Mesenchymal stem cell (in vitro differentiated cells and primary cell): Measurements from ENCODE around the gene JMJD6.

ENCODE experiments used
- DNase-seq: peaks from one replicate; pipeline ENCODE4 v3.0.0-alpha.2; 2013
- H2AFZ ChIP-seq: one replicate; pipeline ENCODE4 v1.6.1; 2013; ENCODE audit warnings: low read depth, mild to moderate bottlenecking, control low read depth, inconsistent platforms, low read length, moderate library complexity
- H2AK5ac ChIP-seq: 2 replicates; pipeline ENCODE4 v1.6.1; 2013; ENCODE audit warnings: low read length, moderate library complexity, mild to moderate bottlenecking, inconsistent platforms; ENCODE audit not compliant: severe bottlenecking
- H2BK120ac ChIP-seq: one replicate; pipeline ENCODE4 v1.6.1; 2013; ENCODE audit warnings: low read depth, mild to moderate bottlenecking, inconsistent platforms, low read length, moderate library complexity
- H2BK12ac ChIP-seq, 2 experiments: one replicate each; pipeline ENCODE4 v1.6.1; 2013; ENCODE audit warnings: inconsistent platforms in 2 of 2, low read length in 2 of 2, mild to moderate bottlenecking in 2 of 2, moderate library complexity in 2 of 2, control low read depth in 1 of 2
- H2BK15ac ChIP-seq: one replicate; pipeline ENCODE4 v1.6.1; 2013; ENCODE audit warnings: mild to moderate bottlenecking, low read depth, inconsistent platforms; ENCODE audit not compliant: poor library complexity, severe bottlenecking
- H2BK5ac ChIP-seq: 2 replicates; pipeline ENCODE4 v1.6.1; 2013; ENCODE audit warnings: low read depth, mild to moderate bottlenecking, low read length, control low read depth, inconsistent platforms; ENCODE audit not compliant: poor library complexity, severe bottlenecking
- H3K14ac ChIP-seq, 2 experiments: one replicate each; pipeline ENCODE4 v1.6.1; 2013; ENCODE audit warnings: inconsistent platforms in 2 of 2, low read length in 2 of 2, control low read depth in 1 of 2, mild to moderate bottlenecking in 1 of 2, moderate library complexity in 1 of 2
- H3K18ac ChIP-seq, 2 experiments: one replicate each; pipeline ENCODE4 v1.6.1; 2013; ENCODE audit warnings: inconsistent platforms in 2 of 2, low read length in 2 of 2, control low read depth in 1 of 2, low read depth in 1 of 2, mild to moderate bottlenecking in 1 of 2
- H3K23ac ChIP-seq, 2 experiments: one replicate each; pipeline ENCODE4 v1.6.1; 2013; ENCODE audit warnings: inconsistent platforms in 2 of 2, low read length in 2 of 2, mild to moderate bottlenecking in 2 of 2, moderate library complexity in 2 of 2, control low read depth in 1 of 2
- H3K27ac ChIP-seq: 2 replicates; pipeline ENCODE4 v1.5.1; 2013; ENCODE audit warnings: mild to moderate bottlenecking, moderate library complexity, low read length, control low read depth, inconsistent platforms; ENCODE audit not compliant: poor library complexity, severe bottlenecking
- H3K27me3 ChIP-seq, 2 experiments: 2 replicates each; pipeline versions ENCODE4 v1.6.1 to v1.7.0; 2013; ENCODE audit warnings: low read length in 2 of 2, mild to moderate bottlenecking in 2 of 2, moderate library complexity in 2 of 2, control low read depth in 1 of 2, inconsistent platforms in 1 of 2; ENCODE audit not compliant: control insufficient read depth in 1 of 2, insufficient read depth in 1 of 2
- H3K36me3 ChIP-seq, 2 experiments: 2 replicates each; pipeline versions ENCODE4 v1.6.1 to v1.7.0; 2013; ENCODE audit warnings: low read length in 2 of 2, control low read depth in 1 of 2, inconsistent platforms in 1 of 2, low read depth in 1 of 2, mild to moderate bottlenecking in 1 of 2; ENCODE audit not compliant: insufficient read depth in 2 of 2, control insufficient read depth in 1 of 2
- H3K4ac ChIP-seq, 2 experiments: one replicate each; pipeline ENCODE4 v1.6.1; 2013; ENCODE audit warnings: inconsistent platforms in 2 of 2, low read length in 2 of 2, mild to moderate bottlenecking in 2 of 2, moderate library complexity in 2 of 2, control low read depth in 1 of 2, low read depth in 1 of 2
- H3K4me1 ChIP-seq: 2 replicates; pipeline ENCODE4 v1.6.1; 2013; ENCODE audit warnings: low read depth, low read length, control low read depth; ENCODE audit not compliant: control insufficient read depth, insufficient read depth
- H3K4me2 ChIP-seq: 2 replicates; pipeline ENCODE4 v1.6.1; 2013; ENCODE audit warnings: low read length, mild to moderate bottlenecking, inconsistent platforms; ENCODE audit not compliant: poor library complexity, severe bottlenecking
- H3K4me3 ChIP-seq, 2 experiments: 2 replicates each; pipeline versions ENCODE4 v1.5.1 to v1.7.0; 2013; ENCODE audit warnings: low read length in 2 of 2, mild to moderate bottlenecking in 2 of 2, control low read depth in 1 of 2, low read depth in 1 of 2; ENCODE audit not compliant: insufficient read depth in 1 of 2
- H3K79me1 ChIP-seq: replicated peaks from 2 replicates; pipeline ENCODE4 v1.6.1; 2013; ENCODE audit warnings: mild to moderate bottlenecking, control low read depth, low read length, inconsistent platforms; ENCODE audit not compliant: poor library complexity, severe bottlenecking
- H3K9ac ChIP-seq: 2 replicates; pipeline ENCODE4 v1.7.0; 2013; ENCODE audit warnings: mild to moderate bottlenecking, low read length, moderate library complexity
- H3K9me3 ChIP-seq: 2 replicates; pipeline ENCODE4 v1.7.0; 2013; ENCODE audit warnings: mild to moderate bottlenecking, low read length; ENCODE audit not compliant: control insufficient read depth
- H4K8ac ChIP-seq: one replicate; pipeline ENCODE4 v1.6.1; 2013; ENCODE audit warnings: inconsistent platforms, mild to moderate bottlenecking, low read length, moderate library complexity
- H4K91ac ChIP-seq: one replicate; pipeline ENCODE4 v1.6.1; 2013; ENCODE audit warnings: mild to moderate bottlenecking, low read length, inconsistent platforms
- WGBS: methylation state at CpG from one replicate; pipeline ENCODE4 v1.1.7; 2013; ENCODE audit warnings: mixed read lengths; 5-methylcytosine and 5-hydroxymethylcytosine counted together

The JMJD6 gene

GRCh38 chr17:76684756-76685155 lies 41.6 kb downstream of the JMJD6 start:
- H3K14ac ChIP-seq, result no peak overlapping the region
- WGBS, result 95% methylated on average over 7 of the region's 7 CpGs
- peak overlapping the region; percentile 31 for H2BK15ac ChIP-seq
- H3K4ac ChIP-seq, result no peak overlapping the region
- no peak overlapping the region for H2BK120ac ChIP-seq
- peaks cover 70% of the 10 kb centered on the region for H3K4me1 ChIP-seq
- no peak overlapping the region for H3K27ac ChIP-seq
- DNase-seq, result no peak
- no peaks in the 10 kb centered on the region for H3K27me3 ChIP-seq
- no peak overlapping the region for H3K18ac ChIP-seq
- H2BK12ac ChIP-seq, result no peak overlapping the region
- no peak overlapping the region for H2BK5ac ChIP-seq
- H3K9ac ChIP-seq, result no peak overlapping the region
- H3K79me1 ChIP-seq, result peaks cover 38% of the 10 kb centered on the region
- no peak overlapping the region for H3K4me2 ChIP-seq
- H3K23ac ChIP-seq, result no peak overlapping the region
- no peak overlapping the region for H3K4me3 ChIP-seq
- no peak overlapping the region for H4K91ac ChIP-seq
- peaks cover 43 to 56% of the 10 kb centered on the region in 2 experiments for H3K36me3 ChIP-seq
- H2AFZ ChIP-seq, result no peak overlapping the region
- no peaks in the 10 kb centered on the region for H3K9me3 ChIP-seq
- peak overlapping the region; percentile 37 for H2AK5ac ChIP-seq
- no peak overlapping the region for H4K8ac ChIP-seq

DNA sequence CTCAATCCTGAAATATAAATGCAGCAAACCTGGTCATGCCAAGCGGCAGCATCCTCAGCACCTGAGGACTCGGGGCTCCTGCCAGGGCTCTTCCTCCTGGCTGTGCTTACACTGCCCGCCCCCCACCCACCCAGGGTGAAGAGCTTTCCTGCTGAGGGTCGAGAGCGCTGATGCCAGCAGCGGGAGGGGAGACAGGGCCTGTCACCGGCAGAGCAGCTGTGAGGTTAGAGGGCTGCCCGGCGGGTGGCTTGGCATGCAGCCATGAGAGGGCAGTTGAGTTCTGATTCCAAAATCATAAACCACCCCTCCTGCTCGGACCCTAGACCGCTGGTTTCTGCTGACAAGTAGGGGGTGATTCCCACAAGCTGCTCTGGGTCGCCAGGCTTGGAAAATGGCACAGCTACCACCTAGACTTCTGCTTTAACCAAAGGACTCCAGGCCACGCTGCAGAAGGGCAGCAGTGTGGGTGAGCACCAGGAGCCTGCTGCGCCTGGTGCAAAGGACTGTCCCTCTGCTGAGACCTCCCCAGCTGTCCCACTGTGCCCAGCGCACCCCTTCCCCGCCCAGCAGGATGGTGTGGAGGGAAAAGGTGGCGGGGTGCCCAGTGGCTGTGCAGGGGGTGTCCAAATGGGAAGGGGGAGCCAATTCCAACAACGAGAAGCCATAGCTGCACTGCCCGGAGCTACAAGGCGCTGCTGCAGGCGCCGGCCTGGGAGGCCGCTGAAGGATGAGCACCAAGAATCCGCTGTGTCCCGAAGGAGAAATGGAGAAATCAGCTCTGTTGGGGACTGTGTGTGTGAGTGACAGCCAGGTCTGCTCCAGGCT lies 42.3 kb downstream of the JMJD6 start:
- no peak overlapping the region for H3K4me3 ChIP-seq
- no peak overlapping the region for H2BK5ac ChIP-seq

GRCh38 chr17:76683011-76683755 lies 43.2 kb downstream of the JMJD6 start:
- peaks cover 40% of the 10 kb centered on the region for H3K79me1 ChIP-seq
- H3K4me1 ChIP-seq, result peaks cover 58% of the 10 kb centered on the region
- no peak overlapping the region for H3K4ac ChIP-seq
- H3K23ac ChIP-seq, result no peak overlapping the region
- H2AK5ac ChIP-seq, result peak overlapping the region; percentile 7
- peak overlapping the region; percentile 11 for H3K9ac ChIP-seq
- H2BK5ac ChIP-seq, result no peak overlapping the region
- H3K18ac ChIP-seq, result peak overlapping the region; percentile 11 to 40
- peak overlapping the region in 1 of 2 experiments; percentile 77 for H3K14ac ChIP-seq
- H3K4me3 ChIP-seq, result no peak overlapping the region
- no peaks in the 10 kb centered on the region for H3K27me3 ChIP-seq
- no peak overlapping the region for H3K4me2 ChIP-seq
- no peaks in the 10 kb centered on the region for H3K9me3 ChIP-seq
- no peak overlapping the region for H4K8ac ChIP-seq
- H2BK15ac ChIP-seq, result peak overlapping the region; percentile 39
- H2BK120ac ChIP-seq, result peak overlapping the region; percentile 45
- H3K27ac ChIP-seq, result no peak overlapping the region
- DNase-seq, result peak; percentile 48
- H4K91ac ChIP-seq, result peak overlapping the region; percentile 25
- H2AFZ ChIP-seq, result no peak overlapping the region
- 64% methylated on average over 18 of the region's 18 CpGs for WGBS
- H3K36me3 ChIP-seq, result peaks cover 56 to 63% of the 10 kb centered on the region in 2 experiments
- peak overlapping the region; percentile 17 to 29 for H2BK12ac ChIP-seq

More for the DNA sequence above, 42.3 kb downstream of the JMJD6 start:
- Histone ChIP-seq H4K8ac (no peak overlapping the region), H3K23ac (no peak overlapping the region), H3K27me3 (no peaks in the 10 kb centered on the region), H4K91ac (peak overlapping the region; percentile 43), H3K14ac (no peak overlapping the region), H3K18ac (peak overlapping the region in 1 of 2 experiments; percentile 13), H3K9ac (no peak overlapping the region), H3K4ac (no peak overlapping the region), H3K27ac (peak overlapping the region; percentile 17), H3K36me3 (peaks cover 47 to 57% of the 10 kb centered on the region in 2 experiments), H2BK12ac (peak overlapping the region; percentile 34 to 70), H2AFZ (no peak overlapping the region), H3K4me2 (no peak overlapping the region), H3K79me1 (peaks cover 36% of the 10 kb centered on the region), H3K4me1 (peaks cover 67% of the 10 kb centered on the region), H2BK15ac (no peak overlapping the region), H2AK5ac (peak overlapping the region; percentile 16), H3K9me3 (no peaks in the 10 kb centered on the region), H2BK120ac (peak overlapping the region; percentile 11)
- WGBS, result 95% methylated on average over 22 of the region's 25 CpGs
- DNase-seq, result no peak

- H4K91ac ChIP-seq, result peak overlapping the region; percentile 91
- no peak overlapping the region for H2BK5ac ChIP-seq
- H2AK5ac ChIP-seq, result peak overlapping the region; percentile 1
- H2AFZ ChIP-seq, result no peak overlapping the region
- peak overlapping the region in 1 of 2 experiments; percentile 57 for H3K14ac ChIP-seq
- H2BK12ac ChIP-seq, result peak overlapping the region; percentile 29 to 85
- H3K36me3 ChIP-seq, result peaks cover 65 to 66% of the 10 kb centered on the region in 2 experiments
- peaks cover 49% of the 10 kb centered on the region for H3K4me1 ChIP-seq
- peak overlapping the region; percentile 83 for H4K8ac ChIP-seq
- H3K9me3 ChIP-seq, result no peaks in the 10 kb centered on the region
- peak overlapping the region; percentile 44 to 85 for H3K18ac ChIP-seq
- H3K4me2 ChIP-seq, result no peak overlapping the region
- peak; percentile 83 for DNase-seq
- no peak overlapping the region for H3K23ac ChIP-seq
- H3K4me3 ChIP-seq, result no peak overlapping the region
- H3K9ac ChIP-seq, result peak overlapping the region; percentile 49
- H3K27ac ChIP-seq, result no peak overlapping the region
- H2BK15ac ChIP-seq, result no peak overlapping the region
- peak overlapping the region; percentile 0 to 35 for H3K4ac ChIP-seq
- peaks cover 37% of the 10 kb centered on the region for H3K79me1 ChIP-seq
- no peak overlapping the region for H2BK120ac ChIP-seq
- WGBS, result 60% methylated on average over 12 of the region's 12 CpGs
- H3K27me3 ChIP-seq, result no peaks in the 10 kb centered on the region
Observed at GRCh38 chr17:76682296-76682695, 44.1 kb downstream of the JMJD6 start.
